HG03135 (cell line): ENCODE data around the gene CILP.
"Not testable (repeated sequence)": the region's sequence is repeated elsewhere in the genome, so short reads cannot be mapped to it uniquely, and the experiment has no call there.

ENCODE experiments used
- ATAC-seq: cut with Tn5 transposase; IDR thresholded peaks from one replicate; pipeline ENCODE4 v1.9.1; 2021; ENCODE audit warnings: mild to moderate bottlenecking, moderate library complexity; ENCODE audit not compliant: unreplicated experiment

Gene CILP

DNA sequence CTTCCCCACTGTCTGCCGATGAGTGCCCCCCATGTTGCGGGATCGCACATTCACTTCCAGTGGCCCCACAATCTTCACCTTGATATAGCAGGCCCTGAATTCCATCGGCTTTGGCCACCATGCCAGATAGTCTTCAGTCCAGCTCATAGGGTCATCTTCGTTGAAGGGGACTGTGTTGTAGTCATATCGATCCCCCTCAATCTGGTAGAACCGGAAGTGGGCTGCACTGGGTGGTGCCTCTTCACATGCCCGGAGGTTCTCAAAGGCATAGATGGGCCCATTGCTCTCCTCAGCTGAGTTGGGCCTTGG lies 14.0 kb downstream of the CILP start:
- no peak for ATAC-seq

DNA sequence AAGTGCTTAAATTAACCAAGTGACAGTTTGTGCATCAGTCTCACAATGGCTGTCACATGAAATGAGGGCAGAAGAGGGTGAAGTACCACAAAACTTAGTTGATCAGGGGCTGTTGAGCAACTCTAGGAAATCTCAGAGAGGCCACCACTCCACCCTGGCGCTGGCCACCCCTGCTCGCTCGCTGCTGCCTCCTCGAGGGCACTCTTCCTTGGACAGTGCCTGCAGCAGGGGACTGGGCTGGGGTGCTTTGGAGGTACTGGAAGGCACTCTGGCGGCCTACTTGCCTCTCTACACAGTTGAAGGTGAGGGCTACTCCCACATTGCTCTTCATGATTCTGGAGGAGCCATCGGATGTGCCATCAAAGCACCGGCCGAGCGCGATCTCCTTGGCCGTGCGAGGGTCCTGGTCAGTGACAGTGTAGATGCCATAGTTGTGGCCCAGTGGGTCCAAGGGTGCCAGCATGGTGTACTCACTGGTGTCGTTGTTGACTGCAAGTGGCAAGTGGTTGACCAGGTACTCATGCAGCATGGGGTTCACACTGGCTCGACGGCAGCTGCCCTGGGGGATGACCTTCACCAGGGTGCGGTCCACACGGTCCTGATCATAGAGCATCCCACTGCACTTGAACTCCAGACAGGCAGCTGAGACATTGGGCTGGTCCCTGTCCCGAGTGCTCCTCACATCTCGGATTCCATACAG lies 14.5 kb downstream of the CILP start:
- no peak for ATAC-seq

DNA sequence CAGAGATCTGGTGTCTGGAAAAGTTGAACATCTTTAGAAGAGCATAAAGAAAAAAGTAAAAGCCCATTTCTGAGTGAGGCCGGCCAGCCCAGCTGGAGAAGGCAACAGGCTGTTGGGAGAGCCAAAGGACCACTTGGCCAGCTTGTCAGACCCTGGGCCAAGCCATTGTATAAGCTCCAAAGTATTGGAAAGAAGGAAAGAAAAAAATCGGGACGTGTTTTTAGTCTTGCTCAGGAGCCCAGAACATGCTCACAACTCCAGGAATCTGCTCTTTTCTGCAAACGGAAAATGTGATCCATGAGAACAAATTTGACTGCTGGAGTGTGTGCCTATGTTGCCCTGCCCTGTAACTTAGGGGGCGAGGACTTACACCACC lies 15.7 kb downstream of the CILP start:
- ATAC-seq = no peak

DNA sequence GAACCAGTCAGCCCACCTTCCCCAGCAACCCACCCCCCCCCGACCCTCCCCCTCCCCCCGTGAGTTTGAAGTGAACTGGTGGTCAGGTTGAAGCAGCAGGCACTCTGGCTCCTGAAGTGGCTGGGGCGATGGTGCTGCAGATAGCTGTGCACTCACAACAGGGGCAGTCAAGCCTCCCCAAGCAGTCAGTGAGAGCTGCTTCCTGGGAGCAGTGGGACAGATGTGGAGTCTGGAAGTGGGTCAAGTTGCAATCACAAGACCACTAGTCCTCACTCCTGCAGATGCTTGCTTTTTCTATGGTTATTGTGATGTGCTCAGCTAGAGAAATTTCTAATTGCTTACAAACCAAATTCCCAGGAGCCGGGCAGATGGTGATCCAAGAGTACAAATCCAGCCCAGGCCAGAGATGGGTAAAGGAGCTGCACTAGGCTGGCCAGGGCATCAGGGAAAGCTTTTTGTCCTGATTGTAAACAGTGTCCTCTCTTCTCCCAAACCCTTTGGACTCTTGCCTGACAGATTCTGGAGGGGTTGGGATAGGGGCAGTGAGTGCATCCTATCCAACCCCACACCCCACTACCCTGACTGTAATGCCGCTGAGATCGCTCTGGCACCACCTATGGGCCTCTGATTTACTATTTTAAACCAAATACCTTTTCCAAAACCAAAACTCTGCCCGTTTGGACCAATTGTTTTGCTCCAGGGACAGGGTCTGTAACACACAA lies 16.3 kb downstream of the CILP start:
- ATAC-seq = no peak

DNA sequence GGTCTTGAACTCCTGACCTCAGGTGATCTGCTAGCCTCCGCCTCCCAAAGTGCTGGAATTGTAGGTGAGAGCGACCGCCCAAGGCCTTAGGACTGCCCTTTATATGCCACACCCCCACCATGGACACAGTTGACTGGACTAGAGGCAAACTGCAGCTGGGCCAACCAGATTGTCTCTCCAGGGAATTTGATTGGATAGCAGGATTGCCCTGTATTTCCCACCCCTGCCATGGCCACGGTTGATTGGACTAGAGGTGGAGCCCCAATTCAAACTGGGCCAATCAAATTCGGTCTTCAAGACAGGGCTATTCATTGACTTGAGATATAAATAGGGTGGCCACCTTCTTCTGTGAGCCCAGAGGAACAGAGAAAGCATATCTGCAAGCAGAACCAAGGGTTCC lies 19.3 kb downstream of the CILP start:
- no peak for ATAC-seq

DNA sequence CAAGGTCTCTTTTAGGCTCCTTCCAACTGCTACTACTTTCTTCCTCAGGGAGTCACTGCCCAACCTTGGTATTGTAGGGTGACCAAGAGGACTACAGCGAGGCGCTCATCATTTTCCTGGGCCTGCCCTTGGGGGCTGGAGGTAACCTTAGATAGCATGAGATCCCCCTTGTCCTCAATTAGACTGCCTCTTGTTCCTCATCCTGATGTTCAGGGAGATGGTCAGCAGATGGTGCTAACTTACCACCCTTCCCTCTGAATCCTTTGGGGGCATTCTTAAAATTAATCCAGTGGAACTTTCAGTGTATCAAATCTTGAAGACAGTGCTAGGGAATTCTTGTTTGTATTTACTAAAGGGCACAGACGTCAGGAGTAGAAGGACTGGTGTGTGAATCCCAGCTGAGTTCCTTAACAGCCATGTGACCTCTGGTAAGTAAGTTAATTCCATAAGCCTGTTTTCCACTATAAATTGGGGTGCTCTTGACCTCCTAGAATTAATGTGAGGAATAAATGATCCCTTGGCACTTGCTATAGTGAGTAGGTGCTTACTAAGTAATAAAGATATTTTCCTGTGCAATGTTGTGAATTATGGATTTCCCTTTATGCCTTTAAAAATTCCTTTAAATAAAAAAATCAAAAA lies 22.1 kb downstream of the CILP start:
- no peak for ATAC-seq

DNA sequence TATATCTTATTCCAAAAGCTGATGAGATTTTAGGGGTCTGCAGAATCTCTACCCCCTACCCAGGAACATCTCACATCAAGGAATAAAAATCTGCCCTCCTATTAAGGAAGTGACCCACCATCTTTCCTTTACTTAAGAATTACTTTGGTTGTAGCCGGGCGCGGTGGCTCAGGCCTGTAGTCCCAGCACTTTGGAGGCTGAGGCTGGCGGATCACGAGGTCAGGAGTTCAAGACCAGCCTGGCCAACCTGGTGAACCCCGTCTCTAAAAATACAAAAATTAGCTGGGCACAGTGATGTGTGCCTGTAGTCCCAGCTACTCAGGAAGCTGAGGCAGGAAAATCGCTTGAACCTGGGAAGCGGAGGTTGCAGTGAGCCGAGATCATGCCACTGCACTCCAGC lies 22.8 kb downstream of the CILP start:
- not testable (repeated sequence) for ATAC-seq

DNA sequence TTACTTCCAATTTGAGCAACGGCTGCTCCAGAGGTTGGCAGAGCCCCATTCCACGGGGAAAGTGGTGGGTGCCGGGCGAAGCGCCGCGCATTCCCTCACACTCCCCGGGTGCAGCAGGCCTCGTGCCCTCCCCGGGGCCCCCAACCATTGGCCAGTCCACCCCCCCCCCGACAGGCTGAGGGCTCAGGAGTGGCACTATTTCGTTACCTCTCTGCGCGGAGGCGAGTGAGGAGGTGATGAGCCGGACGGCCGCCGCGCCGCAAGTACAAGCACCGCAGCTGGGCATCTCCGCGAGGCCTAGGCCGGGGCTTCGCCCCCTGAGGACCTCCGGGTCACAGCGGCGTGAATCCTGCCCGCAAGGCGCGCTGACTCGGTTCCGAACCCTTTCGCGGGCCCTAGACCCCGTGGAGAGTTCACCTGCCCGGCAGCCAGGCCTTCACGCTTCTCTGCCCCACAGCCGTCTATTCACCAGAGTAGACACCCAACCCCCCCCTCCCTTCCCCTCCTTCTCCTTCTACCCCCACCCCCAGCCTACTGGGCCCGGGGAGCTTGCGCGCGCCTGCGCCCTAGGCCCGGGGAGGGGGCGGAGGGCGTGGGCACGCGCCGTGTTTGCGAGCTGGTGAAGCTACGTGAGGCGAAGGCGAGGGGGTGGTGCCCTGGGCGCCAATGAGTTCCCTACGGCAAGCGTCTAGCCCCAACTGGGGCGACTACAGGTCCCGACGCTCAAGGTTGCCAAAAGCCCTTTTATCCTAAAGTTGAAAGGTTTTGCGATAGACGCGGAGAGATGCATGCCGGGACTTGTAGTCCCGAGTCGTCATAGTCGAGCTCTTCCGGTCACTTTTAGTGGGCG lies 26.2 kb downstream of the CILP start, which contains the start of gene CLPX:
TSS of gene CLPX (minus strand) at position 475 of the 850 bp plus-strand sequence. CDS start at position 286, 189 bp downstream.
- peak; percentile 67 for ATAC-seq

DNA sequence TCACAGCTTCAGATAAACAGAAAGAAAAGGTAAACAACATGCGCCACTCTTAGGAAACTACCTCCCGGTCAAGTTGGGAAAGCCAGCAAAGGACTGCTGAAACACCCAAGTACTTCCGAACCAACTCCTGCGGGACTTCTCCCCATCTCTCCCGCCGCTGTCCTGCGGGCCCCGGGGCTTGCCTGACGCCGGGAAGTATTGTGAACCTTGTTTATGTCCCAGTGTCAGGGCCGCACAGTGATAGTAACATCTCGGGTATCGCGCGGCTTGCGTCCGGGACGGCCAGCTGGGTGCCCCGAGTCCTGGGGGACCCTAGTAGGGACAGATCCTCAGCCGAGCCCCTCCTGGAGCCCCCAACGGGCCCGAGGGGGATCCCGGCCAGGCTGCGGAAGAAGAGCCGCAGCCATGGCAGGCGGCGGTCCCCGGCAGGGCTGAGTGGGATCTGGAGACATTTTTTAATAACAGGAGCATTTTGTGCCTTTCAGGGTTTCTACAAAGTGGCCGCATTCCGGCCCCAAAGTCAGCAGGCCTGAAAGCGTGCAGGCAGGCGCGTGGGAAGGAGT lies 26.9 kb downstream of the CILP start:
- peak; percentile 24 for ATAC-seq

DNA sequence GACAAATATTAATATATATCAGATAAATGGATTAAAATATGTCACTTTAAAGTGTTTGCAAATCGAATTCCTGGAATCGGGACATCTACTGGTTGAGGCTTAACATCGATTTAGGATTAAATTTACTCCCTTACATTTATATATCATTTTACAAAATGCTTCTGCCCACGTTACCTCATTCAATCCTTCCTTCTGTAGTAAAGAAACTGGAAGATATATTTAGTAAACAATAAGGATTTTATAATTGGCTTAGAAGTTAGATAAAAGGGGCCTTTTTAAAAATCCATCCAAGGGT lies 27.5 kb downstream of the CILP start:
- no peak for ATAC-seq

DNA sequence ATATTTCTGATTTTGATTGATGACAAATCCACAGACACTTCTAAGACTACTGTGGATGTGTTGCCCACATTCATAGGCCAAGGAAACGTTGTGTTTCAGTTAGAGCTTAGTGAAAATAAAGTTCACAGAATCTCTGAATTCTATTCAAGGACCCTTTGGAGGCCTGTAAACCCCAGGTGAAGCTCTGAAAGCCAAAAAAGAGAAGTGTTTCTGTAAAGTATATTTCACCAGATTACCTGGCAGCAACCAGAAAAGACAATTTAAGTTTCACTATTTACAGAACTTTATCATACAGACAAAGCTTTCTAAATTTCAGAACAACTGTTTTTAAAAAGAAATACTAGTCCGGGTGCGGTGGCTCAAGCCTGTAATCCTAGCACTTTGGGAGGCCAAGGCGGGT lies 28.7 kb downstream of the CILP start:
- no peak for ATAC-seq

DNA sequence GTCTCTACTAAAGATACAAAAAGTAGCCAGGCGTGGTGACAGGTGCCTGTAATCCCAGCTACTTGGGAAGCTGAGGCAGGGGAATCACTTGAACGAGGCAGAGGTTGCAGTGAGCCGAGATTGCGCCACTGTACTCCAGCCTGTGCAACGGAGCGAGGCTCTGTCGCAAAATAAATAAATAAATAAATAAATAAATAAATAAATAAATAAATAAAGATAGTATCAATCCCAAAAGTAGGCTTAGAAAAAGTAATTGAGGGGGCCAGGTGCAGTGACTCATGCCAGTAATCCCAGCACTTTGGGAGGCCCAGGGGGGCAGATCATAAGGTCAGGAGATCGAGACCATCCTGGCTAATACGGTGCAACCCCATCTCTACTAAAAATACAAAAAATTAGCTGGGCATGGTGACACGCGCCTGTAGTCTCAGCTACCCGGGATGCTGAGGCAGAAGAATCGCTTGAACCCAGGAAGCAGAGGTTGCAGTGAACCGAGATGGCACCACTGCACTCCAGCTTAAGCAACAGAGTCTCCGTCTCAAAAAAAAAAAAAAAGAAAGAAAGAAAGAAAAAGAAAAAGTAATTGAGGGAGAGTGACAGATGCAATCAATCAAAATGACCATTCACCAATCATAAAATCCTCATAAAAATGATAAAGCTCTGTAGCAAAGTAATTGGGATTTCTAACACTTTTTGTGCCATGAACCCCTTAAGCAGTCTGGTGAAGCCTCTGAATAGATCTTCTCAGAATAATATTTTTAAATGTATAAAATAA lies 29.5 kb downstream of the CILP start:
- ATAC-seq = not testable (repeated sequence)

DNA sequence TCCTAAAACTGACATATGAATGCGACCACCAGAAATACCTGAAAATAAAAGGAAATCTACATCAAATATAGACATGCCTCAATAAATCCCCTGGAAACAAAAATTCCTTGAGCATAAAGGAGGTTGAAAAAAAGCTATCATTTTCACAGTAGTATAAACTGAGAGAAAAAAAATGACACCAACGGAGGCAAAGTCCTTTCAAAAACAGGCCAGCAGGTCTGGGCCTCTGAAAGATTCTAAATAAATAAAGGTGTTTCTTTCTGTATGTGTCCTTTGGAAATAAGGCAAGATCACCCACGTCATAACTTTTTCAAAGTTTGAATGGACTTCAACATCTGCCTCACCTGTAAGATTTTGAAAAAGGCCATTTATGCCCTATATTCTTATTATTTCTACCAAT lies 31.1 kb downstream of the CILP start:
- ATAC-seq = no peak

DNA sequence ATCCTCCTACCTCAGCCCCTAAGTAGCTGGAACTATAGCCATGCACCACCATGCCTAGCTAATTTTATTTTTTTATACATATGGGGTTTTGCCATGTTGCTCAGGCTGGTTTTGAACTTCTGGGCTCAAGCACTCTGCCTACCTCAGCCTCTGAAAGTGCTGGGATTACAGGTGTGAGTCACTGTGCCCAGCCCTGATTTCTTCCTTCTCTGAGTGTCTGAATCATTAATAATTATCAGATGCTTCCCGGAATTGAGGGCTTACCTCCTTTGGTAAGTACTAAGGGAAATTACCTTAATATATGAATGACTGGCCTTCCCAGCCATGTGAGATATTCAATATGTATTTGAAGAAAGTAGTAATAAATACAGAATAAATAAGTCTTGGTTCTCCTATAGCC lies 33.4 kb downstream of the CILP start:
- ATAC-seq = no peak

DNA sequence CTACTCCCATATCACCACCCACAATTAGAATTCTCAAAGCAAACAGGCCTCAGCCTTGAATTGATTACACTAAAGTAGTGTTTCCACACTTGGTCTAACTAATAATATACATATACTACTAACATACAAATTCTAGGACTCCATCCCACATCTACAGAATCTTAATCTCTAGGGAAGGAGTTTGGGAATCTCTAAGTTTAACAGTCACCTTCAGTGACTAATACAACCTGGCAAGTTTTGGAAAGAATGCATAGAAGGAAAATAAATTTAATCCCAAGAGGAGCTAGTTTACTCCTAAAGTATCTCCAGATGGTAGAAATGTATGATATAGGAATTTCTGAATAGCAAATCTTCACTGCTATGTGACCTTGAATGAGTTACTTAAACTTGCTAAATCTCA lies 35.2 kb downstream of the CILP start:
- no peak for ATAC-seq

DNA sequence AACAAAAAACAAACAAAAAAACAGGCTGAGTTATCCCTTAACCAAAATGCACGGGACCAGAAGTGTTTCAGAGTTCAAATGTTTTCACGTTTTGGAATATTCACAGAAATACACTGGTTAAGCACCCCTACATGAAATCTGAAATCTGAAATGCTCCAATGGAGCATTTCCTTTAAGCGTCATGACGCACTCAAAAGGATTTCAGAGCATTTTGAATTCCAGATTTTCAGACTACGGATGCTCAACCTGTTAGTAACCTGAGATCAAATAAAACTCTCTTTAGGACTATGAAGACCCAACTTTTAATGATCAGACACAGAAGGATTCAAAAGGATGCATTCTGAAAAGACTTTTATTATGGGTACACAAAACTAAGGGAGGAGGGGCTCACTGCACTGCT lies 35.8 kb downstream of the CILP start:
- ATAC-seq = no peak

DNA sequence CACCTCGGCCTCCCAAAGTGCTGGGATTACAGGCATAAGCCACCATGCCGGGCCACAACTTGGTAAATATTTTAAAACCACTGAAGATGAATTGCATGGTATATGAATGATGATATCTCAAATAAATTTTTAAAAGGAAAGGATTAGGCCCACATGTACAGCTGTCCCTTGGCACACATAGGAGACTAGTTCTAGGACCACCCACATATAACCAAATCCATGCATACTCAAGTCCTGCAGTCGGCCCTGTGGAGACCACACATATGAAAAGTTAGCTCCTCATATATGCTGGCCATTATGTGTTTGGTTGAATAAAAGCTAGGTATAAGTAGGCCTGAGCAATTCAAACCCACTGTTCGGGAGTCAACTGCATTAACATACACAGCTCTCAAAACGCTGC lies 36.8 kb downstream of the CILP start:
- ATAC-seq = no peak

DNA sequence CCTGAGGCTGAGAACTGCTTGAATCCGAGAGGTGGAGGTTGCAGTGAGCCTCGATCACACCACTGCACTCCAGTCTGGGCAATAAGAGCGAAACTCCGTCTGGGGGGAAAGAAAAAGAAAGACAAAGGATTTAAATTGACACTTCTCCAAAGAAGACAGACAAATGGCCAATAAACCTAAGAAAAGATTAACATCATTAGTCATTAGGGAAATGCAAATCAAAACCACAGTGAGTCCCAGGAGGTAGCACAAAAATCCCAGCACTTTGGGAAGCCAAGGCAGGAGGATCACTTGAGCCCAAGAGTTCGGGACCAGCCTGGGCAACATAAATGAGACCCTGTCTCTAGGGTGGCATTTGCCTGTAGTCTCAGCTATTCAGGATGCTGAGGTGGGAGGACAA lies 38.7 kb downstream of the CILP start:
- no peak for ATAC-seq

DNA sequence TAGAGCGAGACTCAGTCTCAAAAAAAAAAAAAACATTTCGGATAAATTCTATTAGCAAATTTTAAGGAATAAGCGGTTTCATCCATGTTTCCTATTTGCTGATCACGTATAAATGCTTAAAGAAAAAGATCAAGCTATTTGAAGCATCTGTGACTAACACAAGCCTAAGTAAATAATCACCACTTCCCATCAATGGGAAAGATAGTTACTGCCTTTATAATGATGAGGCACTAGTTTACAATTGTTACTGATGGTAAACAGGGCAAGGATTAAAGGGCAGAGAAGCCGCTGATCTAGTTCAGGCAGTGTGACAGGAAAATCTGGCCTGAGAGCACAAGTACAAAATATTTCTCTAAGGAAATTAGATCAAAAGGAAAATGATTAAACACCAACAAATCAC lies 39.8 kb downstream of the CILP start:
- ATAC-seq = no peak

DNA sequence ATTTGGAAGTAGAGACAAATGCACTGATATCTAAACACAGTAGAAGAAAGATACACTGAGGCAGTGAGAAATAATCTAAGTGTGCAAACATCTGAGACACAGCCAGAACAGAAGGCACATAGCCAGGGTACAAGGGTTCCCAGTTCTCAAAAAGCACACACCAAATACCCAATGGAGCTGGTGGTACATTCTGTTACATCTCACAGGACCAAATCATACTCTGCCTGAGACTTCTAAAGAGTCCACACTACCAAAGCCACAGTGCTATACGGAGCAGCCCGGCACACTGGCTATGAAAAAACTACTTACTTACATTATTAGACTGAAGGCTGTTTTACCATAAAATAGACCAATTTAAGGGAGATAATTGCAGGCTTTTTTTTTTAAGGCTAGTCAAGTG lies 45.4 kb downstream of the CILP start:
- ATAC-seq = no peak

DNA sequence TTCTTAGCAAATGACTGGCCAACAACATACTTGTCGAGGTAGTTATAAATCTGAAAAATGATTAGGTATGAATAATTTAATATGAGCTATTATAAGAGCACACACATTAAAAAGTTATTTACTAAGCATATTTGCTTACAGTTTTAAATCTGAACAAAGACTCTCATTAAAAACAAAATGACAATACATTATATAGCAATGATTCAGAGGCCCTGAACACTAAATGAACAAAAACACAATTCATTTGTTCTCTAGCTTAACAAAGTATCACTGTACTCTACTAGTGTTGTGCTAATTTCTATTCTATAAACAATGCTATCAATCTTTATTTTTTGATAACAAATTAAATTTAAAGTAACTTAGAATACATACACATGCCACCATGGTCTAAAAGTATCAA lies 47.1 kb downstream of the CILP start:
- ATAC-seq = no peak
